ENCODE results near the gene MPRIP. TPM values are rescaled to one million over a fixed set of nuclear protein-coding genes. Genes with fewer than 3 reads are reported as not detected.

Gene MPRIP
- total and polyA plus RNA-seq, 2 donors (not counting 3 experiments of a cell fraction or from before 2014, with no cell fraction given) = 94.6 to 246 TPM

DNA sequence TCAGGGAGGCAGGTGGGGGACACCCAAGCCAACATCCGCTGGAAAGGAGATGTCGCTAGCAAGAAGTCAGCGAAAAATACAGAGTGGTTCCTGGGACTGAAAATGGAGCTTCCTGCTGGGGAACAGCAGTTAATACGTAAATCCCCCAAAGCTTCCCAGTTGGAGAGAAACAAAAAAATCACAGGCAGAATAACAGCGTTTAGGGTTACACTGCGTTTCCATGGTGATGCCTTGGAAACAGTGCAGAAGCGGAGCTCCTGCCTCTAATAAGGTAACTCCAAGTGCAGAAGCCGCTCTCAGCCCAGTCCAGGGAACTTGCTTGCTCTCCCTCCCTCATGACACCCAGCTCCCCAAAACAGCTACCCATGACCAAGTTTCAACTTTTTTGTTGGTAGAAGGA is 90.5 kb downstream of the MPRIP start:
- Histone ChIP-seq H4K20me1 (replicated peaks; ENCODE audit: control insufficient read depth, extremely low read depth, insufficient read depth, low read length) (no peaks in the 10 kb centered on the region), H3K36me3 (ENCODE audit: control insufficient read depth in 2 of 2, extremely low read depth in 1 of 2, insufficient read depth in 2 of 2, low read length in 2 of 2) (peaks cover 11 to 47% of the 10 kb centered on the region in 2 experiments), H2AFZ (ENCODE audit: low read depth, low read length) (no peak overlapping the region), H3K4me1 (ENCODE audit: control insufficient read depth, extremely low read depth, insufficient read depth, low read length) (no peaks in the 10 kb centered on the region), H3K4me3 (replicated peaks in 1 of 3; ENCODE audit: insufficient read depth in 1 of 3, low read depth in 1 of 3, low read length in 3 of 3) (no peak overlapping the region), H3K9me1 (replicated peaks; ENCODE audit: control insufficient read depth, extremely low read depth, insufficient read depth, low read length) (no peaks in the 10 kb centered on the region), H3K79me2 (ENCODE audit: control insufficient read depth, insufficient read depth, low read length) (peaks cover 2% of the 10 kb centered on the region), H3K4me2 (ENCODE audit: insufficient read depth, low read length) (no peak overlapping the region), H3K27ac (ENCODE audit: insufficient read depth, low read depth, low read length) (no peak overlapping the region), H3K9me3 (replicated peaks; ENCODE audit: control insufficient read depth, insufficient read depth, low read length) (no peaks in the 10 kb centered on the region), H3K9ac (replicated peaks; ENCODE audit: extremely low read depth, insufficient read depth, low read length) (no peak overlapping the region), H3K27me3 (ENCODE audit: control insufficient read depth in 2 of 2, insufficient read depth in 2 of 2, low read length in 2 of 2) (no peaks in the 10 kb centered on the region)
- intact Hi-C loops (cut with micrococcal nuclease) = no loop called here
- DNase-seq (ENCODE audit: low read depth, low spot score) = no peak
- ChIA-PET CTCF (interaction anchor here (0.9 to 2.8 kb wide), 2 partner anchors 9 to 11 kb away, joined by 3 to 12 read pairs; no protein-coding TSS in a partner anchor), POLR2A (no interaction called here)
- TF ChIP-seq GATA2 (IDR thresholded peaks at IDR 0.05; ENCODE audit: insufficient read depth, insufficient read length, low read depth, low read length) (no peak), POLR2A (IDR thresholded peaks at IDR 0.05; ENCODE audit: low read depth, low read length) (no peak), MYC (IDR thresholded peaks at IDR 0.05; ENCODE audit: low read depth, low read length) (no peak), JUN (IDR thresholded peaks at IDR 0.05; ENCODE audit: borderline replicate concordance, insufficient read depth, insufficient read length, low read depth) (no peak), FOS (IDR thresholded peaks at IDR 0.05; ENCODE audit: borderline replicate concordance, insufficient read depth, low read length) (no peak), POLR2AphosphoS5 (IDR thresholded peaks at IDR 0.05; ENCODE audit: insufficient read depth, low read depth, low read length) (no peak), MAX (IDR thresholded peaks at IDR 0.05; ENCODE audit: insufficient read depth, insufficient read length) (no peak), CTCF (IDR thresholded peaks at IDR 0.05; ENCODE audit: extremely low read depth in 1 of 2, insufficient read depth in 1 of 2, low read depth in 1 of 2, low read length in 2 of 2) (no peak), EZH2 (IDR thresholded peaks at IDR 0.05; ENCODE audit: borderline replicate concordance, low read depth, low read length, severe bottlenecking) (no peak)
- BruUV-seq (replicated peaks) = no TSS peak
- no peak for FAIRE-seq
- dilution Hi-C loops (cut with MboI; ENCODE audit: extremely low pct_ligation_motif_present, low sequenced_read_pairs) = no loop called here

Data from endothelial cell of umbilical vein (primary cell).